Common myeloid progenitor, CD34-positive (primary cell): Measurements from ENCODE around the gene NDUFA13.

ENCODE experiments used
- CTCF ChIA-PET: fragments of 350-600 bp; sonication (Branson Sonifier 250); formaldehyde crosslinking; loops from one replicate; lab custom pipeline; 2021; ENCODE audit warnings: antibody characterized with exemption; lab: Charles Lee
- POLR2A ChIA-PET: fragments of 350-600 bp; sonication (Branson Sonifier 250); formaldehyde crosslinking; loops from one replicate; lab custom pipeline; 2021; ENCODE audit warnings: antibody characterized with exemption; lab: Charles Lee
- DNase-seq, 3 donors: peaks; one replicate each; pipeline versions ENCODE4 v3.0.0 to v3.0.0-alpha.2; 2013
- H3K27ac ChIP-seq, 2 experiments: 1 replicate in 1 of 2; 2 replicates in 1 of 2; pipeline ENCODE4 v1.7.0; 2013; ENCODE audit warnings: inconsistent platforms in 2 of 2, low read length in 2 of 2, mild to moderate bottlenecking in 2 of 2, low read depth in 1 of 2, moderate library complexity in 1 of 2; ENCODE audit not compliant: severe bottlenecking in 2 of 2, insufficient read depth in 1 of 2, poor library complexity in 1 of 2
- H3K27me3 ChIP-seq, 5 experiments: replicated peaks in 2 of 5; 1 replicate in 3 of 5; 2 replicates in 2 of 5; pipeline versions ENCODE4 v1.6.1 to v1.7.0; 2013; ENCODE audit warnings: low read length in 4 of 5, mild to moderate bottlenecking in 2 of 5, moderate library complexity in 2 of 5, inconsistent platforms in 1 of 5; ENCODE audit not compliant: insufficient read depth in 5 of 5, control insufficient read depth in 4 of 5
- H3K36me3 ChIP-seq, 4 experiments: 1 replicate in 2 of 4; 2 replicates in 2 of 4; pipeline versions ENCODE4 v1.6.1 to v1.7.0; 2013; ENCODE audit warnings: low read length in 3 of 4, control low read depth in 1 of 4, mild to moderate bottlenecking in 1 of 4; ENCODE audit not compliant: control insufficient read depth in 4 of 4, insufficient read depth in 4 of 4
- H3K4me1 ChIP-seq, 4 experiments: 1 replicate in 3 of 4; 2 replicates in 1 of 4; pipeline versions ENCODE4 v1.6.1 to v1.7.1; 2013; ENCODE audit warnings: low read length in 3 of 4, mild to moderate bottlenecking in 3 of 4, control low read depth in 1 of 4, inconsistent platforms in 1 of 4, moderate library complexity in 1 of 4; ENCODE audit not compliant: control insufficient read depth in 4 of 4, insufficient read depth in 4 of 4; ENCODE audit errors: control extremely low read depth in 1 of 4
- H3K4me3 ChIP-seq, 7 experiments: 1 replicate in 4 of 7; 2 replicates in 3 of 7; pipeline versions ENCODE4 v1.5.1 to v1.7.0; 2013; ENCODE audit warnings: mild to moderate bottlenecking in 7 of 7, low read length in 6 of 7, moderate library complexity in 6 of 7, inconsistent platforms in 2 of 7, low read depth in 2 of 7, control low read depth in 1 of 7; ENCODE audit not compliant: insufficient read depth in 4 of 7, control insufficient read depth in 1 of 7; ENCODE audit errors: extremely low read depth in 1 of 7
- H3K9me3 ChIP-seq, 5 experiments: 1 replicate in 4 of 5; 2 replicates in 1 of 5; pipeline versions ENCODE4 v1.6.1 to v1.7.1; 2013; ENCODE audit warnings: low read length in 4 of 5, mild to moderate bottlenecking in 2 of 5, inconsistent platforms in 1 of 5, low read depth in 1 of 5, moderate library complexity in 1 of 5; ENCODE audit not compliant: control insufficient read depth in 4 of 5, insufficient read depth in 2 of 5; ENCODE audit errors: control extremely low read depth in 1 of 5
- WGBS: methylation state at CpG from one replicate; pipeline ENCODE4 v1.1.5; 2013; ENCODE audit not compliant: insufficient coverage; 5-methylcytosine and 5-hydroxymethylcytosine counted together

NDUFA13 gene

DNA sequence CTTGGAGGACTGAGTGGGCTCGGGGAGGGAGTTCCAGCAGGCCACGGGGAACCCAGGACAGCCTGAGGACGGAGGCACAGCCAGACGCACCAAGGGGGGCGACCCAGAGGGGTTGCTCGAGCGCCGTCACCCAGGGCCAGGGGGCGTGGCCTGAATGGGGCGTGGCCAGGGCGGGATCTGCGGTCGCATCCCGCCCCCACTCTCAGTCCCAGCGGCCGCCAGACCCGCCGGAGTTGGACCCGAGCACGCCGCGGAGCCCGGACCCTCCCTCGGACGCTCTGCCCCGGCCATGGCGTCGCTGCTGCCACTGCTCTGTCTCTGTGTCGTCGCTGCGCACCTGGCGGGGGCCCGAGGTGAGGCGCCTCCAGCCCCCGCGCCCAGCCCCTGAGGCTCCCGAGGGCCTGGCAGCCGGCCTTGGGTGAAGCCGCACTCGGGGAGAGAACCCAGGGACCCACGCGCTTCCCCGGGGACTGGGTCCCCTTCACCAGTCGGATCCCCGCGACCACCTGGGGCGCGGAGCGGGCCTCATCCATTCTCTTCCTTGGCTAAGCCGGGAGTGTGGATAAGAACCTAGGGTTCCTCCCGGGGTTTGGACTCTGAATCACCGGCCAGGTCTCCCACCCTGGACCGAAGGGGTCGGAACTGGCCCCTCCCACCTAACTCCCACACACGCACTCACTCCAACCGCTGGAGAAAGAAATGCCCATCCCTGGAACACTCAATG lies 22.2 kb downstream of the NDUFA13 start, which contains the start of gene CILP2:
TSS of gene CILP2 (plus strand) at position 205 of the 724 bp plus-strand sequence. CDS start at position 290, 85 bp downstream.
- no peaks in the 10 kb centered on the region for H3K36me3 ChIP-seq
- no peak within 1 kb of the TSS for H3K27ac ChIP-seq
- H3K27me3 ChIP-seq = peaks cover 0 to 60% (median 24%) of the 10 kb centered on the region in 5 experiments
- peaks cover 0 to 41% (median 26%) of the 10 kb centered on the region in 4 experiments for H3K4me1 ChIP-seq
- peak within 1 kb of the TSS in 2 of 7 experiments; percentile 17 to 32 for H3K4me3 ChIP-seq
- no peaks in the 10 kb centered on the region for H3K9me3 ChIP-seq
- POLR2A ChIA-PET = no interaction called here
- WGBS = 5% methylated on average over 42 of the region's 56 CpGs
- peak; percentile 46 to 58 (median 54) for DNase-seq
- CTCF ChIA-PET = interaction anchor here (1.0 kb wide), 1 partner anchor 10 kb away, joined by 3 read pairs; no protein-coding TSS in a partner anchor

DNA sequence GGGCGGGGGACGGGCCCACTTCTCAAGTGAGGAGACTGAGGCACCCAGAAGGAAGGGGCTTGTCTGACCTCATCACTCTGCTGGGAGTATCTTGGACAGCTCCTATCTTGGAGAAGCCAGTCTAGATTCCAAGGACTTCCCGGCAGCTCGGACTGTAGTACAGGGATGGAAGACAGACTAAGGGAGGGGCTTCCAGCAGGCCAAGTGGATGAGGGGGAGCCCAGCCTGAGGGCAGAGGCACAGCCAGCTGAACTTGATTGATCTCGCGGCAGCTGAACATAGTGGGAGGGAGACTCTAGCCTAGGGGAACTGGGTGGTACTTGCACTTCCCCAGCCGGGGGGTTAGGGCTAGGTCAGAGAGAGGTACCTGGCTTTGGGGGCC lies 22.8 kb downstream of the NDUFA13 start:
- Histone ChIP-seq H3K9me3 (no peaks in the 10 kb centered on the region), H3K36me3 (no peaks in the 10 kb centered on the region), H3K27me3 (peaks cover 0 to 63% (median 24%) of the 10 kb centered on the region in 5 experiments), H3K4me1 (peaks cover 0 to 41% (median 26%) of the 10 kb centered on the region in 4 experiments), H3K4me3 (no peak overlapping the region), H3K27ac (no peak overlapping the region)
- peak in 2 of 3 donors; percentile 40 to 51 for DNase-seq
- CTCF ChIA-PET = no interaction called here
- POLR2A ChIA-PET = no interaction called here
- 21% methylated on average over 6 of the region's 7 CpGs for WGBS

DNA sequence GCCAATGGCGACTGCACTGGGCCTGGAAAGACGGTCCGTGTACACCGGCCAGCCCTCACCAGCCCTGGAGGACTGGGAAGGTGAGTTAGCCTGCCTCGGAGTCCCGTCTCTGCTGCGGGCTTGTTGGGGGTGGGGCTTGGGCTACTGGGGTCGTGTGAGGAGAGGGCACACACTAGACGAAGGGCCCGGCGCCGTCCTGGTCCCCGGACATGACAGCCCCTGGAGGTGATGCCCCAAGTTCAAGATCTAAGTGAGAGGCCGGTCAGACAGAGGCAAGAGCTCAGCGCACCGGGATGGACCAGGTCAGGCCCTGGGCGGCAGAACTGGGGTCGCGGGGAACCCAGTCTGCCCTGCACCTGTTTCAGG lies 23.7 kb downstream of the NDUFA13 start:
- Histone ChIP-seq H3K4me1 (peaks cover 0 to 41% (median 26%) of the 10 kb centered on the region in 4 experiments), H3K36me3 (no peaks in the 10 kb centered on the region), H3K27ac (no peak overlapping the region), H3K4me3 (no peak overlapping the region), H3K9me3 (no peaks in the 10 kb centered on the region), H3K27me3 (peaks cover 0 to 70% (median 24%) of the 10 kb centered on the region in 5 experiments)
- WGBS = 28% methylated on average over 15 of the region's 19 CpGs
- ChIA-PET CTCF (no interaction called here), POLR2A (no interaction called here)
- DNase-seq = no peak

DNA sequence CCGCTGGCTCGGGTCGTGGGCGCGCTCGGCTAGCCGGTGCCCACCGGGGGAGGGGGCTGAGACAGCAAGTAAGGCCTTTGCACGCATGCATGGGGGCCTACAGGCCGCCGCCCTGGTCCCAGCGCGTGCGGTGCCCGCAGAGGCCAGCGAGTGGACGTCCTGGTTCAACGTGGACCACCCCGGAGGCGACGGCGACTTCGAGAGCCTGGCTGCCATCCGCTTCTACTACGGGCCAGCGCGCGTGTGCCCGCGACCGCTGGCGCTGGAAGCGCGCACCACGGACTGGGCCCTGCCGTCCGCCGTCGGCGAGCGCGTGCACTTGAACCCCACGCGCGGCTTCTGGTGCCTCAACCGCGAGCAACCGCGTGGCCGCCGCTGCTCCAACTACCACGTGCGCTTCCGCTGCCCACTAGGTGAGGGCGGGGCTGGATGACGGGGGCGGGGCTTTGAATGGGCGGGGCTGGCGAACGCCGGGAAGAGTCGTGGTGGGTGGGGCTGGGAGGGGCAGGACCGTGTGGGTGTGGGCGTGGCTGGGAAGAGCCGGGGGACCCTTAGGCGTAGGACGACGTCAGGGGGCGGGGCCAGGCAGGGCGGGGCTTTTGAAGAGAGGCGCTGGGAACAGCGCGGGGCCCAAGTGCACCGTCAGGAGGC lies 24.2 kb downstream of the NDUFA13 start:
- peaks cover 0 to 71% (median 24%) of the 10 kb centered on the region in 5 experiments for H3K27me3 ChIP-seq
- POLR2A ChIA-PET = no interaction called here
- H3K4me3 ChIP-seq = peak overlapping the region in 5 of 7 experiments; percentile 15 to 66 (median 57)

DNA sequence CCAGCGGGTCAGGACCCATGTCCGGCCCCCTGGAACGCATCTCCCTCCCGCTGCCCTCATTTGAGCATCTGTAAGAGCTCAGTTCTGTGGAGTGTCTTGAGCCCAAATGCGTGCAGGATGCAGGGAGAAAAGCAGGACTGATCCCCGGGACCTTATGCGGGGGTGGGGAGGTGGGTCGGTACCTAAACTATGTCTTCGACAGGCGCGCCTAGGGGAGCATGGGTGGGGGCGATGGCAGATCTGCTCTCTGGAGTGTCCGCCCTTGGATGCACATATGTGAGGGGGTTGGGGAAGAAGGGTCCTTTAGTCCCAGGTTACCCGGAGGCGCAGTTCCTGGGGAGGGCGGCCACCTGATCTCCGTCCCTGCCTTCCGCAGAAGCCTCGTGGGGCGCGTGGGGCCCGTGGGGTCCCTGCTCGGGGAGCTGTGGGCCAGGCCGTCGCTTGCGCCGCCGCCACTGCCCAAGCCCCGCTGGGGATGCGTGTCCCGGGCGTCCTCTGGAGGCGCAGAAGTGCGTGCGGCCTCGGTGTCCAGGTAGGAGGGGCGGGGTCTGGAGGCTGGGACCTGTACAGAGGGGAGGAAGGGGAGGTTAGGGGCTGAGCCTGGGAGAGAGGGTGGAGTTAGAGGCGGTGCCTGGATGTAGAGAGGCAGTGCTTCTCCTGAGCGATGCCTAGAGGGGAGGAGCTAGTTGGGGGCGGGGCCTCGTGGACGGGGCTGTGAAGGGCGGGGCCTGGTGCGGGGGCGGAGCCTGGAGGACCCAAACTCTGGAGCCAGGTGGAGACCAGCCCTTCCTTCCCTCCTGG lies 24.9 kb downstream of the NDUFA13 start:
- ChIA-PET POLR2A (no interaction called here), CTCF (interaction anchor here (0.8 to 1.0 kb wide), 4 partner anchors 8 to 27 kb away, joined by 3 read pairs; no protein-coding TSS in a partner anchor)
- Histone ChIP-seq H3K27me3 (peaks cover 0 to 71% (median 24%) of the 10 kb centered on the region in 5 experiments), H3K36me3 (no peaks in the 10 kb centered on the region), H3K4me1 (peaks cover 0 to 41% (median 26%) of the 10 kb centered on the region in 4 experiments), H3K27ac (no peak overlapping the region), H3K9me3 (peaks cover 0 to 5% (median 0%) of the 10 kb centered on the region in 5 experiments), H3K4me3 (peak overlapping the region in 6 of 7 experiments; percentile 15 to 66 (median 53))
- DNase-seq = peak; percentile 52 to 81 (median 76)
- 3% methylated on average over 31 of the region's 45 CpGs for WGBS

More for the DNA sequence above, 24.2 kb downstream of the NDUFA13 start:
- CTCF ChIA-PET = interaction anchor here (0.8 to 0.9 kb wide), 2 partner anchors 7 to 10 kb away, joined by 3 read pairs; no protein-coding TSS in a partner anchor
- DNase-seq = peak; percentile 79 to 81 (median 80)
- 13% methylated on average over 69 of the region's 74 CpGs for WGBS
- H3K27ac ChIP-seq = no peak overlapping the region
- peaks cover 0 to 5% (median 0%) of the 10 kb centered on the region in 5 experiments for H3K9me3 ChIP-seq
- H3K36me3 ChIP-seq = no peaks in the 10 kb centered on the region
- H3K4me1 ChIP-seq = peaks cover 0 to 41% (median 26%) of the 10 kb centered on the region in 4 experiments

DNA sequence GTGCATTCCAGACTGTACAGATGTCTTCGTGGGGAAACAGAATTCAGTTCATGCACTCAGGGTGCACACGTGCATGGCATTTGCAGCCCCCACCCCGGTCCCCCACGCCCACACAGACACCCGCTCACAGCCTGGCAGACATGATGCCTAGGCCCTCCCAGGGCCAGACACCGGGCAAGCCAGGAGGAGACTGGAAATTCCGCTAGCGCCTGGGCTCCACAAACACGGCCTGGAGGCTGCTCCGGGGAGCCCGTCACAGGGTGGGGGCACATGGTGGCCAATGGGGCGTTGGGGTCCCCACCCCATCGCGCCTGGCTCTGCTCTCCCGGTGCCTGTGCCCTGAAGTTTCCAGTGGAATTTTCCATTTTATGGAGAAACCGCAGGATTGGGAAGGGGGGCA lies 25.6 kb downstream of the NDUFA13 start:
- H3K36me3 ChIP-seq = no peaks in the 10 kb centered on the region
- peaks cover 0 to 41% (median 26%) of the 10 kb centered on the region in 4 experiments for H3K4me1 ChIP-seq
- no peak for DNase-seq
- H3K27me3 ChIP-seq = peaks cover 0 to 71% (median 24%) of the 10 kb centered on the region in 5 experiments
- no peak overlapping the region for H3K27ac ChIP-seq
- H3K4me3 ChIP-seq = peak overlapping the region in 2 of 7 experiments; percentile 63 to 66
- CTCF ChIA-PET = interaction anchor here (0.9 to 1.0 kb wide), 2 partner anchors 9 to 26 kb away, joined by 3 read pairs; no protein-coding TSS in a partner anchor
- 92% methylated on average over 15 of the region's 16 CpGs for WGBS
- POLR2A ChIA-PET = no interaction called here
- peaks cover 0 to 5% (median 0%) of the 10 kb centered on the region in 5 experiments for H3K9me3 ChIP-seq
